CD4-positive, alpha-beta T cell treated with Interleukin-12 subunit alpha and Interleukin-12 subunit beta, for 1 hour (primary cell): Measurements from ENCODE around the gene FIGN.

Source experiments
- DNase-seq: peaks from one replicate; pipeline ENCODE4 v3.0.0-alpha.2; 2020

Gene FIGN

GRCh38 chr2:163703386-163703785 lies 32.4 kb downstream of the FIGN start:
- no peak for DNase-seq

GRCh38 chr2:163701399-163702195 lies 34.2 kb downstream of the FIGN start:
- DNase-seq: no peak

GRCh38 chr2:163698857-163699256 lies 37.0 kb downstream of the FIGN start:
- DNase-seq: no peak

GRCh38 chr2:163697846-163698637 lies 37.8 kb downstream of the FIGN start:
- no peak for DNase-seq

- no peak for DNase-seq
Measured at GRCh38 chr2:163697429-163697828, 38.4 kb downstream of the FIGN start.

GRCh38 chr2:163693484-163693883 lies 42.3 kb downstream of the FIGN start:
- no peak for DNase-seq

- DNase-seq: no peak
Measured at GRCh38 chr2:163692611-163693482, 43.0 kb downstream of the FIGN start.

- no peak for DNase-seq
Measured at GRCh38 chr2:163692081-163692480, 43.7 kb downstream of the FIGN start.

GRCh38 chr2:163690896-163691295 lies 44.9 kb downstream of the FIGN start:
- DNase-seq: no peak

- no peak for DNase-seq
Measured at GRCh38 chr2:163687217-163687616, 48.6 kb downstream of the FIGN start.

GRCh38 chr2:163686289-163686688 lies 49.5 kb downstream of the FIGN start:
- DNase-seq: no peak

GRCh38 chr2:163682695-163683094 lies 53.1 kb downstream of the FIGN start:
- no peak for DNase-seq

GRCh38 chr2:163681745-163682144 lies 54.1 kb downstream of the FIGN start:
- no peak for DNase-seq

- no peak for DNase-seq
Measured at GRCh38 chr2:163675388-163675787, 60.4 kb downstream of the FIGN start.

GRCh38 chr2:163673522-163673921 lies 62.3 kb downstream of the FIGN start:
- DNase-seq: no peak

- no peak for DNase-seq
Measured at GRCh38 chr2:163670929-163671328, 64.9 kb downstream of the FIGN start.

- no peak for DNase-seq
Measured at GRCh38 chr2:163669506-163669905, 66.3 kb downstream of the FIGN start.

GRCh38 chr2:163667064-163667887 lies 68.5 kb downstream of the FIGN start:
- no peak for DNase-seq

- no peak for DNase-seq
Measured at GRCh38 chr2:163665817-163666216, 70.0 kb downstream of the FIGN start.

GRCh38 chr2:163665051-163665450 lies 70.8 kb downstream of the FIGN start:
- DNase-seq: no peak

GRCh38 chr2:163664610-163665009 lies 71.2 kb downstream of the FIGN start:
- no peak for DNase-seq

GRCh38 chr2:163662141-163662780 lies 73.5 kb downstream of the FIGN start:
- DNase-seq: no peak
